ENCODE measurements around the gene CERT1.

The CERT1 gene

GRCh38 chr5:75375414-75375813, 136.0 kb downstream of the CERT1 start:
- TF ChIP-seq ZFX (IDR thresholded peaks at IDR 0.05) (no peak), CTCF (conservative IDR thresholded peaks at IDR 0.05) (no peak)
- no peak overlapping the region for H3K27ac ChIP-seq

- no peak overlapping the region for H3K27ac ChIP-seq
- no peak for TF ChIP-seq ZFX (IDR thresholded peaks at IDR 0.05)
- no peak for TF ChIP-seq CTCF (conservative IDR thresholded peaks at IDR 0.05)
Observed at GRCh38 chr5:75374394-75374814, 137.0 kb downstream of the CERT1 start.

GRCh38 chr5:75373862-75374261, 137.6 kb downstream of the CERT1 start:
- H3K27ac ChIP-seq, result no peak overlapping the region
- TF ChIP-seq CTCF (conservative IDR thresholded peaks at IDR 0.05) (no peak), ZFX (IDR thresholded peaks at IDR 0.05) (no peak)

- no peak overlapping the region for H3K27ac ChIP-seq
- TF ChIP-seq CTCF (conservative IDR thresholded peaks at IDR 0.05), result no peak
- no peak for TF ChIP-seq ZFX (IDR thresholded peaks at IDR 0.05)
Observed at GRCh38 chr5:75368391-75368790, 143.0 kb downstream of the CERT1 start.

GRCh38 chr5:75367401-75367800, 144.0 kb downstream of the CERT1 start:
- H3K27ac ChIP-seq, result no peak overlapping the region
- TF ChIP-seq ZFX (IDR thresholded peaks at IDR 0.05) (no peak), CTCF (conservative IDR thresholded peaks at IDR 0.05) (no peak)

GRCh38 chr5:75366787-75367186, 144.6 kb downstream of the CERT1 start:
- TF ChIP-seq CTCF (conservative IDR thresholded peaks at IDR 0.05) (no peak), ZFX (IDR thresholded peaks at IDR 0.05) (no peak)
- no peak overlapping the region for H3K27ac ChIP-seq

- TF ChIP-seq CTCF (conservative IDR thresholded peaks at IDR 0.05) (no peak), ZFX (IDR thresholded peaks at IDR 0.05) (no peak)
- no peak overlapping the region for H3K27ac ChIP-seq
Observed at GRCh38 chr5:75365740-75366139, 145.7 kb downstream of the CERT1 start.
